Measurements from ENCODE around the gene NLRP6. TPM values are rescaled to one million over a fixed set of nuclear protein-coding genes. Genes with fewer than 3 reads are reported as not detected.
A peak's percentile ranks its signal among the peaks of the same experiment; 100 is the strongest.

Gene NLRP6
- total and polyA plus RNA-seq, 2 experiments from 2014 or later, result not detected

GRCh38 chr11:279966-280705, 1.9 kb downstream of the NLRP6 start:
- no peaks in the 10 kb centered on the region for H3K4me1 ChIP-seq (ENCODE audit: low read depth)
- H3K4me3 ChIP-seq, result no peak overlapping the region
- TF ChIP-seq CTCF (IDR thresholded peaks at IDR 0.05; ENCODE audit: low read depth, low read length), result peak; percentile 4
- peaks cover 59% of the 10 kb centered on the region for H3K27me3 ChIP-seq
- peak; percentile 47 to 64 for DNase-seq (ENCODE audit: low read depth in 1 of 2, low spot score in 1 of 2)
- no peaks in the 10 kb centered on the region for H3K9me3 ChIP-seq (ENCODE audit: low read depth)
- H3K27ac ChIP-seq, result no peak overlapping the region
- no peaks in the 10 kb centered on the region for H3K36me3 ChIP-seq

- no peaks in the 10 kb centered on the region for H3K4me1 ChIP-seq (ENCODE audit: low read depth)
- no peak for TF ChIP-seq CTCF (IDR thresholded peaks at IDR 0.05; ENCODE audit: low read depth, low read length)
- H3K27me3 ChIP-seq, result peaks cover 59% of the 10 kb centered on the region
- H3K4me3 ChIP-seq, result no peak overlapping the region
- H3K9me3 ChIP-seq (ENCODE audit: low read depth), result no peaks in the 10 kb centered on the region
- H3K27ac ChIP-seq, result no peak overlapping the region
- no peak for DNase-seq (ENCODE audit: low read depth in 1 of 2, low spot score in 1 of 2)
- H3K36me3 ChIP-seq, result no peaks in the 10 kb centered on the region
Measured at GRCh38 chr11:280706-281485, 2.7 kb downstream of the NLRP6 start.

GRCh38 chr11:281486-282161, 3.4 kb downstream of the NLRP6 start:
- Histone ChIP-seq H3K27ac (no peak overlapping the region), H3K9me3 (ENCODE audit: low read depth) (no peaks in the 10 kb centered on the region), H3K4me1 (ENCODE audit: low read depth) (no peaks in the 10 kb centered on the region), H3K36me3 (no peaks in the 10 kb centered on the region), H3K4me3 (no peak overlapping the region), H3K27me3 (peaks cover 56% of the 10 kb centered on the region)
- no peak for DNase-seq (ENCODE audit: low read depth in 1 of 2, low spot score in 1 of 2)
- no peak for TF ChIP-seq CTCF (IDR thresholded peaks at IDR 0.05; ENCODE audit: low read depth, low read length)

- Histone ChIP-seq H3K27ac (no peak overlapping the region), H3K4me3 (no peak overlapping the region), H3K36me3 (no peaks in the 10 kb centered on the region), H3K27me3 (peaks cover 58% of the 10 kb centered on the region), H3K9me3 (ENCODE audit: low read depth) (no peaks in the 10 kb centered on the region), H3K4me1 (ENCODE audit: low read depth) (no peaks in the 10 kb centered on the region)
- no peak for TF ChIP-seq CTCF (IDR thresholded peaks at IDR 0.05; ENCODE audit: low read depth, low read length)
- DNase-seq (ENCODE audit: low read depth in 1 of 2, low spot score in 1 of 2), result no peak
Measured at GRCh38 chr11:282171-282570, 4.0 kb downstream of the NLRP6 start.

- Histone ChIP-seq H3K27me3 (peaks cover 60% of the 10 kb centered on the region), H3K36me3 (no peaks in the 10 kb centered on the region), H3K27ac (no peak overlapping the region), H3K4me1 (ENCODE audit: low read depth) (no peaks in the 10 kb centered on the region), H3K4me3 (no peak overlapping the region), H3K9me3 (ENCODE audit: low read depth) (no peaks in the 10 kb centered on the region)
- TF ChIP-seq CTCF (IDR thresholded peaks at IDR 0.05; ENCODE audit: low read depth, low read length), result no peak
- DNase-seq (ENCODE audit: low read depth in 1 of 2, low spot score in 1 of 2), result no peak
Measured at GRCh38 chr11:282630-283360, 4.6 kb downstream of the NLRP6 start.

Data from cardiac muscle cell (in vitro differentiated cells and primary cell).